Epithelial cell of esophagus (primary cell): ENCODE data around the gene SEMA4D.

Experiments used
- DNase-seq: peaks from one replicate; pipeline ENCODE4 v3.0.0; 2010; ENCODE audit warnings: low read depth
- H3K4me3 ChIP-seq: 2 replicates; pipeline ENCODE4 v1.5.1; 2011; ENCODE audit warnings: mild to moderate bottlenecking, low read length, control low read depth
- CTCF ChIP-seq: IDR thresholded peaks from 2 replicates; pipeline ENCODE4 v1.5.1; 2011; ENCODE audit warnings: low read depth, mild to moderate bottlenecking, low read length, control low read depth, inconsistent platforms; ENCODE audit not compliant: insufficient read depth; ENCODE audit errors: missing control alignments

SEMA4D gene

GRCh38 chr9:89395931-89396710, 101.8 kb downstream of the SEMA4D start:
- no peak for DNase-seq
- TF ChIP-seq CTCF: no peak
- H3K4me3 ChIP-seq: no peak overlapping the region

GRCh38 chr9:89394412-89394811, 103.5 kb downstream of the SEMA4D start:
- no peak for TF ChIP-seq CTCF
- DNase-seq: no peak
- no peak overlapping the region for H3K4me3 ChIP-seq

GRCh38 chr9:89391585-89391984, 106.3 kb downstream of the SEMA4D start:
- no peak for TF ChIP-seq CTCF
- H3K4me3 ChIP-seq: no peak overlapping the region
- DNase-seq: no peak

- no peak for TF ChIP-seq CTCF
- no peak for DNase-seq
- H3K4me3 ChIP-seq: no peak overlapping the region
These were observed 107.3 kb downstream of the SEMA4D start for GRCh38 chr9:89390578-89391116.

- no peak overlapping the region for H3K4me3 ChIP-seq
- peak; percentile 4 for DNase-seq
- no peak for TF ChIP-seq CTCF
These were observed 107.8 kb downstream of the SEMA4D start for GRCh38 chr9:89390068-89390555.

GRCh38 chr9:89388868-89389177, 109.1 kb downstream of the SEMA4D start:
- no peak for DNase-seq
- no peak for TF ChIP-seq CTCF
- H3K4me3 ChIP-seq: no peak overlapping the region
